ENCODE data around the gene PDLIM7. TPM values are rescaled to one million over a fixed set of nuclear protein-coding genes. Genes with fewer than 3 reads are reported as not detected.

The PDLIM7 gene
- total and polyA plus RNA-seq, 2 donors: 10.8 to 61.9 TPM

GRCh38 chr5:177510567-177511053 lies 13.2 kb upstream of the PDLIM7 start:
- DNase-seq (ENCODE audit: low read depth in 6 of 9, low spot score in 9 of 9): no peak
- Histone ChIP-seq H3K4me3 (ENCODE audit: low read length in 2 of 2) (no peak overlapping the region), H3K9me3 (ENCODE audit: control insufficient read depth in 2 of 2, insufficient read depth in 1 of 2, low read length in 1 of 2) (peaks cover 0 to 3% of the 10 kb centered on the region in 2 donors), H3K4me1 (ENCODE audit: control insufficient read depth in 2 of 2, insufficient read depth in 2 of 2, low read length in 2 of 2) (peaks cover 21 to 38% of the 10 kb centered on the region in 2 donors), H3K27ac (ENCODE audit: low read depth in 1 of 2, low read length in 1 of 2) (peak overlapping the region; percentile 25 to 36), H3K27me3 (ENCODE audit: control insufficient read depth in 2 of 2, insufficient read depth in 1 of 2, low read length in 1 of 2) (no peaks in the 10 kb centered on the region), H3K36me3 (ENCODE audit: control insufficient read depth in 2 of 2, insufficient read depth in 2 of 2, low read length in 1 of 2) (peaks cover 50 to 57% of the 10 kb centered on the region in 2 donors)
- 94% methylated on average over 15 of the region's 15 CpGs for WGBS

- 66% methylated on average over 11 of the region's 11 CpGs for WGBS
- Histone ChIP-seq H3K27ac (ENCODE audit: low read depth in 1 of 2, low read length in 1 of 2) (peak overlapping the region in 1 of 2 donors; percentile 43), H3K4me3 (ENCODE audit: low read length in 2 of 2) (no peak overlapping the region), H3K27me3 (ENCODE audit: control insufficient read depth in 2 of 2, insufficient read depth in 1 of 2, low read length in 1 of 2) (no peaks in the 10 kb centered on the region), H3K4me1 (ENCODE audit: control insufficient read depth in 2 of 2, insufficient read depth in 2 of 2, low read length in 2 of 2) (peaks cover 17 to 38% of the 10 kb centered on the region in 2 donors), H3K36me3 (ENCODE audit: control insufficient read depth in 2 of 2, insufficient read depth in 2 of 2, low read length in 1 of 2) (peaks cover 45 to 52% of the 10 kb centered on the region in 2 donors), H3K9me3 (ENCODE audit: control insufficient read depth in 2 of 2, insufficient read depth in 1 of 2, low read length in 1 of 2) (peaks cover 0 to 3% of the 10 kb centered on the region in 2 donors)
- DNase-seq (ENCODE audit: low read depth in 6 of 9, low spot score in 9 of 9): peak in 1 of 9 donors; percentile 37
Observed at GRCh38 chr5:177509991-177510566, 12.7 kb upstream of the PDLIM7 start.

- peaks cover 39 to 48% of the 10 kb centered on the region in 2 donors for H3K36me3 ChIP-seq (ENCODE audit: control insufficient read depth in 2 of 2, insufficient read depth in 2 of 2, low read length in 1 of 2)
- H3K27me3 ChIP-seq (ENCODE audit: control insufficient read depth in 2 of 2, insufficient read depth in 1 of 2, low read length in 1 of 2): no peaks in the 10 kb centered on the region
- peak in 1 of 9 donors; percentile 53 for DNase-seq (ENCODE audit: low read depth in 6 of 9, low spot score in 9 of 9)
- H3K27ac ChIP-seq (ENCODE audit: low read depth in 1 of 2, low read length in 1 of 2): peak within 1 kb of the TSS; percentile 48 to 76
- WGBS: 8% methylated on average over 20 of the region's 20 CpGs
- H3K9me3 ChIP-seq (ENCODE audit: control insufficient read depth in 2 of 2, insufficient read depth in 1 of 2, low read length in 1 of 2): peaks cover 0 to 3% of the 10 kb centered on the region in 2 donors
- peaks cover 17 to 38% of the 10 kb centered on the region in 2 donors for H3K4me1 ChIP-seq (ENCODE audit: control insufficient read depth in 2 of 2, insufficient read depth in 2 of 2, low read length in 2 of 2)
- H3K4me3 ChIP-seq (ENCODE audit: low read length in 2 of 2): peak within 1 kb of the TSS; percentile 6 to 30
Observed at GRCh38 chr5:177509381-177509951, 12.1 kb upstream of the PDLIM7 start, which contains the start of gene DOK3. Gene DOK3, minus strand, starts transcription at chr5:177509826. Its CDS starts 286 bp downstream, at chr5:177509540.

- Histone ChIP-seq H3K27ac (ENCODE audit: low read depth in 1 of 2, low read length in 1 of 2) (peak overlapping the region; percentile 48 to 76), H3K4me3 (ENCODE audit: low read length in 2 of 2) (peak overlapping the region; percentile 6 to 30), H3K36me3 (ENCODE audit: control insufficient read depth in 2 of 2, insufficient read depth in 2 of 2, low read length in 1 of 2) (peaks cover 36 to 44% of the 10 kb centered on the region in 2 donors), H3K4me1 (ENCODE audit: control insufficient read depth in 2 of 2, insufficient read depth in 2 of 2, low read length in 2 of 2) (peaks cover 17 to 38% of the 10 kb centered on the region in 2 donors), H3K9me3 (ENCODE audit: control insufficient read depth in 2 of 2, insufficient read depth in 1 of 2, low read length in 1 of 2) (peaks cover 0 to 3% of the 10 kb centered on the region in 2 donors), H3K27me3 (ENCODE audit: control insufficient read depth in 2 of 2, insufficient read depth in 1 of 2, low read length in 1 of 2) (no peaks in the 10 kb centered on the region)
- 8% methylated on average over 8 of the region's 8 CpGs for WGBS
- DNase-seq (ENCODE audit: low read depth in 6 of 9, low spot score in 9 of 9): peak in 1 of 9 donors; percentile 65
Observed at GRCh38 chr5:177508837-177509236, 11.4 kb upstream of the PDLIM7 start.

- Histone ChIP-seq H3K9me3 (ENCODE audit: control insufficient read depth in 2 of 2, insufficient read depth in 1 of 2, low read length in 1 of 2) (peaks cover 0 to 3% of the 10 kb centered on the region in 2 donors), H3K4me3 (ENCODE audit: low read length in 2 of 2) (no peak overlapping the region), H3K27ac (ENCODE audit: low read depth in 1 of 2, low read length in 1 of 2) (peak overlapping the region in 1 of 2 donors; percentile 76), H3K27me3 (ENCODE audit: control insufficient read depth in 2 of 2, insufficient read depth in 1 of 2, low read length in 1 of 2) (no peaks in the 10 kb centered on the region), H3K4me1 (ENCODE audit: control insufficient read depth in 2 of 2, insufficient read depth in 2 of 2, low read length in 2 of 2) (peaks cover 17 to 38% of the 10 kb centered on the region in 2 donors), H3K36me3 (ENCODE audit: control insufficient read depth in 2 of 2, insufficient read depth in 2 of 2, low read length in 1 of 2) (peaks cover 31 to 38% of the 10 kb centered on the region in 2 donors)
- WGBS: 55% methylated on average over 26 of the region's 26 CpGs
- DNase-seq (ENCODE audit: low read depth in 6 of 9, low spot score in 9 of 9): no peak
Observed at GRCh38 chr5:177508221-177508611, 10.8 kb upstream of the PDLIM7 start.

- no peak overlapping the region for H3K4me3 ChIP-seq (ENCODE audit: low read length in 2 of 2)
- H3K4me1 ChIP-seq (ENCODE audit: control insufficient read depth in 2 of 2, insufficient read depth in 2 of 2, low read length in 2 of 2): peaks cover 17 to 38% of the 10 kb centered on the region in 2 donors
- no peaks in the 10 kb centered on the region for H3K27me3 ChIP-seq (ENCODE audit: control insufficient read depth in 2 of 2, insufficient read depth in 1 of 2, low read length in 1 of 2)
- H3K9me3 ChIP-seq (ENCODE audit: control insufficient read depth in 2 of 2, insufficient read depth in 1 of 2, low read length in 1 of 2): peaks cover 0 to 3% of the 10 kb centered on the region in 2 donors
- H3K27ac ChIP-seq (ENCODE audit: low read depth in 1 of 2, low read length in 1 of 2): no peak overlapping the region
- DNase-seq (ENCODE audit: low read depth in 6 of 9, low spot score in 9 of 9): no peak
- 73% methylated on average over 17 of the region's 17 CpGs for WGBS
- peaks cover 26 to 33% of the 10 kb centered on the region in 2 donors for H3K36me3 ChIP-seq (ENCODE audit: control insufficient read depth in 2 of 2, insufficient read depth in 2 of 2, low read length in 1 of 2)
Observed at GRCh38 chr5:177507596-177508220, 10.3 kb upstream of the PDLIM7 start.

GRCh38 chr5:177507165-177507564 lies 9.8 kb upstream of the PDLIM7 start:
- H3K27ac ChIP-seq (ENCODE audit: low read depth in 1 of 2, low read length in 1 of 2): no peak overlapping the region
- DNase-seq (ENCODE audit: low read depth in 6 of 9, low spot score in 9 of 9): no peak
- peaks cover 17 to 38% of the 10 kb centered on the region in 2 donors for H3K4me1 ChIP-seq (ENCODE audit: control insufficient read depth in 2 of 2, insufficient read depth in 2 of 2, low read length in 2 of 2)
- H3K4me3 ChIP-seq (ENCODE audit: low read length in 2 of 2): no peak overlapping the region
- no peaks in the 10 kb centered on the region for H3K27me3 ChIP-seq (ENCODE audit: control insufficient read depth in 2 of 2, insufficient read depth in 1 of 2, low read length in 1 of 2)
- H3K9me3 ChIP-seq (ENCODE audit: control insufficient read depth in 2 of 2, insufficient read depth in 1 of 2, low read length in 1 of 2): peaks cover 0 to 3% of the 10 kb centered on the region in 2 donors
- WGBS: 94% methylated on average over 9 of the region's 9 CpGs
- peaks cover 21 to 28% of the 10 kb centered on the region in 2 donors for H3K36me3 ChIP-seq (ENCODE audit: control insufficient read depth in 2 of 2, insufficient read depth in 2 of 2, low read length in 1 of 2)

- H3K27me3 ChIP-seq (ENCODE audit: control insufficient read depth in 2 of 2, insufficient read depth in 1 of 2, low read length in 1 of 2): peaks cover 0 to 5% of the 10 kb centered on the region in 2 donors
- no peak overlapping the region for H3K27ac ChIP-seq (ENCODE audit: low read depth in 1 of 2, low read length in 1 of 2)
- H3K4me1 ChIP-seq (ENCODE audit: control insufficient read depth in 2 of 2, insufficient read depth in 2 of 2, low read length in 2 of 2): peaks cover 16 to 36% of the 10 kb centered on the region in 2 donors
- WGBS: 99% methylated on average over 4 of the region's 4 CpGs
- peaks cover 5 to 7% of the 10 kb centered on the region in 2 donors for H3K36me3 ChIP-seq (ENCODE audit: control insufficient read depth in 2 of 2, insufficient read depth in 2 of 2, low read length in 1 of 2)
- H3K9me3 ChIP-seq (ENCODE audit: control insufficient read depth in 2 of 2, insufficient read depth in 1 of 2, low read length in 1 of 2): peaks cover 0 to 3% of the 10 kb centered on the region in 2 donors
- no peak for DNase-seq (ENCODE audit: low read depth in 6 of 9, low spot score in 9 of 9)
- no peak overlapping the region for H3K4me3 ChIP-seq (ENCODE audit: low read length in 2 of 2)
Observed at GRCh38 chr5:177505075-177505474, 7.7 kb upstream of the PDLIM7 start.

Data from thymus (tissue), 11 donors.